Esophagus squamous epithelium (tissue), 5 donors: ENCODE results near the gene PTP4A1. TPM values are rescaled to one million over a fixed set of nuclear protein-coding genes. Genes with fewer than 3 reads are reported as not detected.

Experiments used
- DNase-seq: peaks from one replicate; lab custom pipeline; 2025; lab: John Stamatoyannopoulos, UW
- H3K27ac ChIP-seq, 4 donors: fragments of 200-600 bp; sonication (generic); one replicate each; pipeline ENCODE4 v1.5.1; 2016 to 2019; ENCODE audit warnings: mild to moderate bottlenecking in 1 of 4
- H3K27me3 ChIP-seq, 4 donors: fragments of 200-600 bp; sonication (generic); 1 replicate in 3 of 4; 2 replicates in 1 of 4; pipeline versions ENCODE4 v1.5.1 to v1.6.0; 2017 to 2021; ENCODE audit warnings: antibody characterized with exemption in 1 of 4
- H3K36me3 ChIP-seq, 3 donors: fragments of 200-600 bp; sonication (generic); one replicate each; pipeline ENCODE4 v1.5.1; 2016 to 2019
- H3K4me1 ChIP-seq, 3 donors: fragments of 200-600 bp; sonication (generic); one replicate each; pipeline ENCODE4 v1.5.1; 2017 to 2019
- H3K4me3 ChIP-seq, 4 donors: fragments of 200-600 bp; sonication (generic); 1 replicate in 3 of 4; 2 replicates in 1 of 4; pipeline ENCODE4 v1.5.1; 2016 to 2019; ENCODE audit warnings: mild to moderate bottlenecking in 2 of 4, moderate library complexity in 1 of 4
- H3K9me3 ChIP-seq, 3 donors: fragments of 200-600 bp; sonication (generic); one replicate each; pipeline ENCODE4 v1.5.1; 2016 to 2019
- CTCF ChIP-seq, 6 experiments: fragments of 450-650 bp in 4 of 6; fragments of 200-600 bp in 2 of 6; sonication (generic) in 2 of 6; IDR thresholded peaks; one replicate each; pipeline ENCODE4 v1.5.1; 2016 to 2019; ENCODE audit warnings: antibody characterized with exemption in 6 of 6, mild to moderate bottlenecking in 4 of 6, moderate library complexity in 4 of 6
- POLR2A ChIP-seq, 4 donors: fragments of 450-650 bp; IDR thresholded peaks; one replicate each; pipeline ENCODE4 v1.6.1; 2017; ENCODE audit warnings: antibody characterized with exemption in 4 of 4, mild to moderate bottlenecking in 4 of 4, moderate library complexity in 3 of 4
- WGBS, 2 donors: methylation state at CpG; one replicate each; pipeline ENCODE4 v1.1.5; 2018; 5-methylcytosine and 5-hydroxymethylcytosine counted together
- intact Hi-C: fragments of 100-400 bp; cut with DNase I; formaldehyde crosslinking; loops from one replicate; pipeline ENCODE4 v1.15.0; 2022
- total RNA-seq, 4 donors: library from RNA; depleted of rRNA; stranded (reverse); fragments of >200 nt; gene quantifications; one replicate each; pipeline ENCODE4 v1.1.0, GENCODE V29; 2016
- donor health status: DM: yes; HTN: yes; CAD: no.

Gene PTP4A1
- total RNA-seq, 4 donors from 2014 or later, result 30.9 to 73.7 (median 39.8) TPM

- Histone ChIP-seq H3K4me3 (no peak overlapping the region), H3K27me3 (no peaks in the 10 kb centered on the region), H3K27ac (no peak overlapping the region), H3K4me1 (no peaks in the 10 kb centered on the region), H3K9me3 (no peaks in the 10 kb centered on the region), H3K36me3 (no peaks in the 10 kb centered on the region)
- no peak for DNase-seq
- intact Hi-C loops, result no loop called here
- TF ChIP-seq CTCF (IDR thresholded peaks at IDR 0.05) (no peak), POLR2A (IDR thresholded peaks at IDR 0.05) (no peak)
- 60 to 67% methylated on average over 3 of the region's 3 CpGs for WGBS, 2 donors
These were observed 28.3 kb upstream of the PTP4A1 start for GRCh38 chr6:63543982-63544381.

GRCh38 chr6:63546236-63546635 lies 26.0 kb upstream of the PTP4A1 start:
- H3K9me3 ChIP-seq, result no peaks in the 10 kb centered on the region
- intact Hi-C loops, result no loop called here
- no peaks in the 10 kb centered on the region for H3K27me3 ChIP-seq
- no peak overlapping the region for H3K27ac ChIP-seq
- no peak for DNase-seq
- no peaks in the 10 kb centered on the region for H3K36me3 ChIP-seq
- no peak overlapping the region for H3K4me3 ChIP-seq
- WGBS, 2 donors, result 86 to 88% methylated on average over 5 to 6 of the region's 6 CpGs
- TF ChIP-seq CTCF (IDR thresholded peaks at IDR 0.05) (no peak), POLR2A (IDR thresholded peaks at IDR 0.05) (no peak)
- no peaks in the 10 kb centered on the region for H3K4me1 ChIP-seq

- TF ChIP-seq POLR2A (IDR thresholded peaks at IDR 0.05), result no peak
- no peak for TF ChIP-seq CTCF (IDR thresholded peaks at IDR 0.05)
- Histone ChIP-seq H3K27me3 (no peaks in the 10 kb centered on the region), H3K4me1 (no peaks in the 10 kb centered on the region), H3K27ac (no peak overlapping the region), H3K36me3 (no peaks in the 10 kb centered on the region), H3K4me3 (no peak overlapping the region), H3K9me3 (no peaks in the 10 kb centered on the region)
- DNase-seq, result no peak
- 90 to 91% methylated on average over 1 of the region's 1 CpG for WGBS, 2 donors
- intact Hi-C loops, result no loop called here
These were observed 25.6 kb upstream of the PTP4A1 start for GRCh38 chr6:63546697-63547096.

GRCh38 chr6:63549076-63549475 lies 23.2 kb upstream of the PTP4A1 start:
- TF ChIP-seq POLR2A (IDR thresholded peaks at IDR 0.05) (no peak), CTCF (IDR thresholded peaks at IDR 0.05) (no peak)
- intact Hi-C loops, result no loop called here
- no peaks in the 10 kb centered on the region for H3K27me3 ChIP-seq
- no peak overlapping the region for H3K27ac ChIP-seq
- no peaks in the 10 kb centered on the region for H3K36me3 ChIP-seq
- no peaks in the 10 kb centered on the region for H3K9me3 ChIP-seq
- no peak overlapping the region for H3K4me3 ChIP-seq
- WGBS, 2 donors, result 80 to 90% methylated on average over 5 of the region's 5 CpGs
- no peak for DNase-seq
- H3K4me1 ChIP-seq, result no peaks in the 10 kb centered on the region

GRCh38 chr6:63553208-63553607 lies 19.1 kb upstream of the PTP4A1 start:
- no peaks in the 10 kb centered on the region for H3K4me1 ChIP-seq
- no peaks in the 10 kb centered on the region for H3K36me3 ChIP-seq
- no peaks in the 10 kb centered on the region for H3K9me3 ChIP-seq
- intact Hi-C loops, result no loop called here
- H3K27me3 ChIP-seq, result no peaks in the 10 kb centered on the region
- no peak overlapping the region for H3K4me3 ChIP-seq
- 67 to 92% methylated on average over 3 of the region's 3 CpGs for WGBS, 2 donors
- no peak for DNase-seq
- H3K27ac ChIP-seq, result no peak overlapping the region
- TF ChIP-seq CTCF (IDR thresholded peaks at IDR 0.05) (no peak), POLR2A (IDR thresholded peaks at IDR 0.05) (no peak)
